ENCODE data around the gene D2HGDH. TPM values are rescaled to one million over a fixed set of nuclear protein-coding genes. Genes with fewer than 3 reads are reported as not detected.

D2HGDH gene
- total and polyA plus RNA-seq, 9 of the 15 experiments (the other 6 are each of a cell fraction or from before 2014, with no cell fraction given): 0.39 to 30.8 (median 10.3) TPM

- peak; percentile 53; the same call in 1 of the 2 replicates for TF ChIP-seq MGA (IDR thresholded peaks at IDR 0.05)
- TF ChIP-seq ZNF551 (CRISPR knock-in tag; IDR thresholded peaks at IDR 0.05): no peak
- peak; percentile 69 for TF ChIP-seq MAX (CRISPR knock-in tag; IDR thresholded peaks at IDR 0.05)
These were observed 63.7 kb downstream of the D2HGDH start (continued) for GRCh38 chr2:241798081-241798630.
